SK-N-DZ (cell line): ENCODE data around the gene MFRP.

Experiments used
- DNase-seq: peaks from one replicate; pipeline ENCODE4 v3.0.0-alpha.2; 2015; ENCODE audit warnings: low spot score

The MFRP gene

GRCh38 chr11:119373059-119373920 lies 26.8 kb upstream of the MFRP start:
- no peak for DNase-seq

DNA sequence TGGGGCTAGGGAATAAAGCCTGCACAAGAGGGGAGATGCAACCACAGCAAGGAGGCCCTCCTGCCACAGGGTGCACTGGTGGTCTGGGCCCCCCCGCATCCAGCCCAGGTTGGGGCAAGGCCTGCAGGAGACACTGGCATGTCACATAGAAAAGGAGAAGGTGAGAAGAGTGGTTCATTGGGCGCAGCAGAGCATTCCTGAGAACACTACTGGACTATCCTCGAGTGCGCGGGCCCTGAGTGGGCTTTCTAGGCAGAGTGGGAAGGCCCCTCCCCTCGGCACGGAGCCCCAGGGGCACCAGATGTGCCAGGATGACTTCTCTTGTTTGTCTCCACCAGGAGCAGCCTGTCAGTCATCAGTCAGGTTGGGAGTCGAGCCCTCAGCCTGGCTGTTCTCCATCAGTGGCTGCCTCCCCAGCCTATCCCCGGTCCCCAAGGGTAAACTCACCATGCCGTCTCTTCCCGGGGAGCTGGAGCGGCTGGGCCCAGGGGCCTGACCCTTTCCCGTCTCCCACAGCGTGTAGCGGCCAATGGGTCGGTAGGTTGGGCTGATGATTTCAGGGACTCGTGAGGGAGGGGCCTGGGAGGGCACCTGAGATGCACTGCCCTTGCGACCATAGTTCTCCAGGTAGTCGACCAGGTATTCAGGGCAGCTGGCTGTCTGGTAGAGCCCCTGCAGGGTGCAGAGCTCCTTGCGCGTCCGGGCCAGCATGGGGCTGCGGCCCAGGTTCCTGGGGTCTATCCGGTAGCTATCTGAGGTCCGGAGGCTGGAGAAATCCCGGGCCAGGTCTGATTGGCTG lies 26.0 kb upstream of the MFRP start:
- no peak for DNase-seq

GRCh38 chr11:119371778-119372182 lies 25.3 kb upstream of the MFRP start:
- no peak for DNase-seq

GRCh38 chr11:119371067-119371601 lies 24.6 kb upstream of the MFRP start:
- no peak for DNase-seq

- no peak for DNase-seq
Measured at GRCh38 chr11:119370486-119371046, 24.1 kb upstream of the MFRP start.

DNA sequence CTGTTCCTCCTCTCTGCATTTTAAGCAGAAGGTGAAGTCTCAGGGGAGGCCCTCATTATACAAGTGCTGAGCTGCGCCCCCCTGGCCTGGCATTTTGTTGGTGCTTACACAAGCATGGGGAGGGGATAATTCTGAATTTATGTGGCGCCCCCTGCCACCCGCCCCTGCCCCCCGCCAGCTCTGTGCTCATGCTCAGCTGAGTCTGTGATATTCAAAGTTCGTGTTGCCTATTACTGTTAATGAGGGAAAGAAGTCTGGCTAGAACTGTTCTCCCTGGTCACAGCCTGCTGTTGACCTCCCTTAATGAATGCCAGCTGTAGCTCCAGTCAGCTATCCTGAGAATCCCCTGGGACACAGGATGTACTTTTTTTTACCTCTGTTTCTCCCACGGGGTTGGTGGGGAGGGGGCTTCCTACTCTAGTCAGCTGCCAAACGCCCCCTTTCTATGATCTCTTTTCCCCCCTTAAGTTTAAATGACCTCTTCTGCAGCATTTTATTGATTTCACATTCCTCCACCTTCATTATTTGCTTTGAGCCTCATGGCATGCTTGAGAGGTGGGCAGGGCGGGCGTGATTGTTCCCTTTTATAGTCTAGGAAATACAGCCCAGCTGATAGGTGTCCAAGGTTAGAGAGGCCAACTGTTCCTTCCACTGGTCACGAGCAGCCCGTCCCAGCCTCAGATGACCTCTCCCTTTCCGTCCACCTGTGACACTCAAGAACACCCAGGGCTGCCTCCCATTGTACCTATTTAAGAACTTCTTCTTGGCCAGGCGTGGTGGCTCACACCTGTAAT lies 22.8 kb upstream of the MFRP start:
- DNase-seq, result peak; percentile 58

DNA sequence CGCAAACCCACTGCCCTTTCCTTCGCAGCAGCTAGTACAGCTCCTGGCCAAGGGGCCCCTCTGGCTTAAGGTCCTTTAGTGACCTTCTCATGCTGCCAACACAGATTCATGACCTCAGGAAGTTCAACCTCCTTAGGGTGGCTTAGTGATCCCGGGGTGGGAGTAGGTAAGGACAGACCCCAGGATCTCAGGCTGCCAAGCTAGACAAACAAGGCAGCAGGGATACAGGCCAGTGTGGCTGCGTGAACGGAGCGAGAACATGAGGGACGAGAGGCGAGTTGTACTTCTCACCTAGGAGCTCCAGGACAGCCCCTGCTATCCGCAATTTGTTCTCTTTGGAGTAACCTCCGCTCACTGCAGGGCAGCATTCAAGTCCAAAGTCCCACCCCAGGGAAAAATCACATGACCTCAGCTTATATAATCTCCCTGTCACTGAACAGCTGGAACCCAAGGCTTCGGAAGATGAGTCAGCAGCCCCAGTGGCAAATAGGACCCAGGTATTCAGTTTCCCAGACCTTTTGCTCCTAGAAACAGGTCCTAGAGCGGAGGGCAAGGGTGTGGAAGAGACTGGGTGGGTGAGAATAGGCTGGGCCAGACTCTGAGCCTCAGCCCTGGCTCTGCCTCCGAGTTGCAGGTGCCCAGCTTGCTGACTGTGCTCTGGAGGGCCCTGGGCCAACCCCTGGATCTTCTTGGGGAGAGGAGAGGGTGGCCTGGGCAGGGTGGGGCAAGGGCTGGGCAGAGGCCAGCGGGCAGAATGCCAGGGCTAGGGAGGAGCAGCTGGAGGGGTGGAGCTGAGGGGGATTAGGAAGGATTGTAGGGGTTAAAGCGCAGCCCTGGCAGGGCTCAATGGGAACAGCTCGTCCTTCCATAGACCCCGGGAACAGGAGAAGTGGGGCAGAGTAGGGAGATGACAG lies 21.9 kb upstream of the MFRP start:
- no peak for DNase-seq

- no peak for DNase-seq
Measured at GRCh38 chr11:119367661-119368120, 21.2 kb upstream of the MFRP start.

DNA sequence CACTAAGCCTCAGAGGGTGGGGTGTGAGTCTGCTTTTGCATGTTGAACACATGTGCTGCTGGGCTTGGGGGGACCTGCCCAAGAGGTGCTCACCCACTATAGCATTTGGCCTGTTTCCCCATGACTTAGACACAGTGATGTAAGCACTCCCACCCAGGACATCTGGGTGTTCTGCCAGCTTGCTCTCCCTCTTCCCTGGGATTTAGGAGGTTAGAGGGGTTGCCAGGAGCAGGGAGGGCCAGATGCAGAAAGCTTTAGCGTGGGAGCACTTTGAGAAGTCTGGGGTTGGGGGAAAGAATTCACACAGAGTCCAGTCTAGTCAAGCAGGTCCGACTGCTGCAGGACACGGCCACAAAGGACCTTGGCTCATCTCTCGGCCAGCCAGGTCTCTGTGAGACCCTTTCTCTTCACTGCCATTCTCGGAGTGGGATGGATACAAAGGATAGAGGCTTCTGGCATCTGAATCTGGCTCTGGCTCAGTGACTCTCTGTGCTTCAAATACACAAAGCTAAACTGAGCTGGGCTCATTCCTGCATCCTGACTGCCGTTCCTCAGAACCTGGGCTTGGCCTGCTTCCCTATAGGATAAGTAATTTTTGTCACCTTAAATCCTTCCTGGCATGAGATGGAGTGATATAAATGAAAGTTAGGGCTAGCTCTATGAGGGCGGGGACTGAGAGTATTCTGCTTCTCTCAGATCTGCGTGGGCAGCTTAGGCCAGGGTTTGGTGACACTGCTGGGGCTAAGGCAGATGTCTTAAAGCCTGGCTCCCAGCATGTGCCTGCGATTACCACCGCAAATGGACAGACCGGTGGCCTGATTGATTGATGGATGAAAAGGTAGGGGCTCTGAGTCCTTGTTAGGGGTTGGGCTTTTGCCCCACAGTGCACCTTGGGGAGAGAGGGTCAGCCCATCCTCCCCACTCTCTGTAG lies 20.4 kb upstream of the MFRP start:
- no peak for DNase-seq

- no peak for DNase-seq
Measured at GRCh38 chr11:119365071-119365591, 18.6 kb upstream of the MFRP start.

DNA sequence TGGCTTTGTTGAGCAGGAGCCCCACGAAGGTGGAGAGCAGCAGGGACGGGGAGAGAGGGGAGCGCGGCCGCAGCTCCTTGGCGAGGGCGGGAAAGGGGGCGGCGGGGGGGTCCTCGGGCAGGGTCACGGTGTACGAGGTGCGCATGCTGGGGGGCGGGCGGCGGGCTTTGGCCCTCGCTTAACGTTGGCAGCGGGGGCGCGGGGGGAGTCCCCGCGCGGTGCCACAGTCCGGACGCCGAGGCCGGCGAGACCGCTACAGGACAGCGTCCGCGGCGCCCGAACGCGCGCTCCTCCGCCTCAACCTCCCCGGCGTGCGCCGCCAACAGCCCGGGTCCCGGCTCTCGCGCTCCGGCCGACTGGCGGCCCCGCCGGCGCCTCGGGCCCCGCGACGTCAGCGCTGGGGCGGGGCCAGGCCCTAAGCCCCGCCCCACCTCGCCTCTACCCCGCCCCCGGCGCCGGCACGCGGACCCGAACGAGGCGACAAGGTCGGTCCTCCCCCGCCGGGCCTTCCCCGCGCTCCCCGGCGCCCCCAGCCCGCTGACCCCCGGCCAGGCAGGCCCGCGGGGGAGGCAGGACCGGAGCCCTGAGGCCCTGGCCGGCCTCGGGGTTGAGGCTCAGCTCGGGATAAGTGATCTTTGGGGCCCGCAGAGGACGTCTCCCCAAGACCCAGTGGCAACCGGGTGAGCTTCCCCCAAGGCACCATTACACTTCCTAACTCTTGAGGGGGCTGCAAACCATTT lies 17.5 kb upstream of the MFRP start:
- DNase-seq, result no peak

DNA sequence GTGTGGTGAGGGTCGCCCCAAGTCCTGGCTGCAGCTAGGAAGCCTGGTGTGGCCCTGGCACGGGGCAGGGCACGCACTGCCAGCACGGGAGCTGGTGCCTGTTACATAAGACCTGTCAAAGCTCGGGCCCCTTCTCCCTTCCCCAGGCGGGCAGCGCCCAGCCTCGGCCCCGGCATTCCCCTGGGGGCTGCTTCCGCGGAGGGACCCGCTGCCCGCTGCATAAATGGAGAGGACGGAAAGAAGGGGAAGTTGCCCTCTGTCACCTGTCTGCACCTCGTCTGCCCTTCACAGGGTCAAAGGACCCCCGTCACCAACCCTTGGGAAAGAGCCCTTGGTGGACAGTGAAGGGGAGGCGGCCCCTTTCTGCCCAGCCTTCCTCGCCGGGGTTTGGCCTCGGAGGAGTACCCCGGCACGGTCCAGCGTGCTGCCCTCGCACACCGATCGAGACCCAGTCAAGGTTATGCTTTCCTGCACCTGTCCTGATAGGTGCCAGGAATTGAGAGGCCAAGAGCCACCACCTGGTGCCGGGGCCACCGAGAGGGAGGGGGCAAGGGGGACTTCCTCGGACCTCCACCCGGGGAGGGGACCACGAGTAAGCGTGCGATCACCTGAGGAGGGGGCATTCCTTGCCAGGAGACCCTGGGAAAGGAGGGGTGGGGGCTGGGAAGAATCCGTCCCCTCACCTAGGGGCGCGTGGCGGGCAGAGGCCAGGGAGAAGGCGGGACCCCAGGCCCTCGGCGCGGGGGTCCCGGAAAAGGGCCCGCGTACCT lies 16.8 kb upstream of the MFRP start:
- no peak for DNase-seq

GRCh38 chr11:119362741-119363080 lies 16.2 kb upstream of the MFRP start:
- DNase-seq, result no peak

DNA sequence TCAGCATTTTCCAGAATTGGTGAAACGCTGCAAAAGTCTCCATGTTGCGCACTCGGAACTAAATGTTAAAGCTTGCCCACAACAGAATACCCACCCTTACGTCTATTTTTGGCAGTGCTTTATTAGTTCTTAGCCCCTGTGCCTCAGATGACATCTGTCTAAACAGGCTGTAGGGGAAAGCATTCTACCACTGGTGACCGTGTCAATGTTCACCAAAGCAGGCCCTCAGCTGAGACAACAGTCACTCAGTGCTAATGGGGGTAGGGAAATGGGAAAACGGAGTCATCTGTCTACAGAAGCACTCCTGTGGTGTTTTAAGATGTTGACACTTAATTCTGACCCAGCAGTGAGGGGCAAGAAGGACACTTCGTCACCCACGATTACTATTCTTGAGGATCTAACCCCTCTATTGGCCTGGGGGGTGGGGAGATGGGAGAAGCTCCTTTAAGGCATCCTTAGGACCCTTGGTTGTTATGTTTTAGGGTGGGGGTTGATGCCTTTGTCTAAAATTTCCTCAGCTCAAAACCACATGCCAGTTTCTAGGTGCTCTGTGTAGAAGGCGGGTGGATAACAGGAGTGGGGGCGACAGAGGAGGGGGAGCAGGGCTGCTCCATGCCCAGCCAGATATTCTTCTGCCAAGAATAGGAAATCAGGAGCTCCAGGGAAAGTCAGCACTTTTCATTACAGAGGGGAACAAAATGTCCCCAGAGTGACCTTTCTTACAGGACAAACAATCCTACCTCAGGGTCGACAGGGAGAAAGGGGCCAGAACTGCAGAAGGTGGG lies 15.6 kb upstream of the MFRP start:
- DNase-seq, result no peak

GRCh38 chr11:119361056-119361787 lies 14.7 kb upstream of the MFRP start:
- peak; percentile 43 for DNase-seq
